B cell (primary cell): ENCODE results near the gene MYH3.

Source experiments
- CTCF ChIP-seq: fragments of 200-600 bp; IDR thresholded peaks from one replicate; pipeline ENCODE4 v1.8.0; 2022; ENCODE audit warnings: antibody characterized with exemption, mild to moderate bottlenecking
- EZH2 ChIP-seq: IDR thresholded peaks from 2 replicates; pipeline ENCODE4 v1.6.1; 2012; ENCODE audit warnings: borderline replicate concordance, low read depth, mild to moderate bottlenecking, moderate library complexity, low read length; ENCODE audit not compliant: insufficient read depth, poor library complexity, severe bottlenecking

GRCh38 chr17:10618202-10618635 lies 38.9 kb downstream of the MYH3 start:
- TF ChIP-seq CTCF = peak; percentile 85
- TF ChIP-seq EZH2 = no peak
